Natural killer cell treated with Interleukin-12 subunit alpha and Interleukin-12 subunit beta and Interleukin-15 and Interleukin-18, amount 100 ng/mL, for 72 hours (primary cell): ENCODE results near the gene CFP. TPM values are rescaled to one million over a fixed set of nuclear protein-coding genes. Genes with fewer than 3 reads are reported as not detected.

Source experiments
- ATAC-seq, 2 donors: fragments of 150-1000 bp; cut with Tn5 transposase in 1 of 2; sonication (Bioruptor Pico), chemical (Tn5 transposase) in 1 of 2; 2 replicates each; pipeline ENCODE4 v1.10.0; 2021
- DNase-seq: peaks from one replicate; pipeline ENCODE4 v3.0.0; 2022; ENCODE audit warnings: low spot score
- H3K27ac Mint-ChIP-seq, 2 donors: 1 replicate in 1 of 2; 2 replicates in 1 of 2; pipeline ENCODE4 v1.8.0; 2022; ENCODE audit warnings: mixed read lengths in 2 of 2, mild to moderate bottlenecking in 1 of 2, moderate library complexity in 1 of 2
- H3K27me3 Mint-ChIP-seq, 2 donors: 1 replicate in 1 of 2; 2 replicates in 1 of 2; pipeline ENCODE4 v1.8.0; 2022; ENCODE audit warnings: mixed read lengths in 2 of 2
- H3K36me3 Mint-ChIP-seq: one replicate; pipeline ENCODE4 v1.8.0; 2022; ENCODE audit warnings: mixed read lengths
- H3K4me1 Mint-ChIP-seq, 2 donors: 1 replicate in 1 of 2; 2 replicates in 1 of 2; pipeline ENCODE4 v1.8.0; 2022; ENCODE audit warnings: low read depth in 2 of 2, mixed read lengths in 2 of 2, mild to moderate bottlenecking in 1 of 2
- H3K4me3 Mint-ChIP-seq: one replicate; pipeline ENCODE4 v1.8.0; 2022; ENCODE audit warnings: mixed read lengths
- H3K9me3 Mint-ChIP-seq: 2 replicates; pipeline ENCODE4 v1.8.0; 2022; ENCODE audit warnings: mixed read lengths
- total RNA-seq, 2 donors: library from RNA; stranded (reverse); gene quantifications; one replicate each; pipeline ENCODE4 v1.2.3, GENCODE V29; 2022

CFP gene
- total RNA-seq, 2 donors from 2014 or later, result 0.71 to 2.3 TPM

GRCh38 chrX:47628982-47629381, 748 bp downstream of the CFP start:
- Mint-ChIP-seq H3K4me3 (no peak overlapping the region), H3K9me3 (no peaks in the 10 kb centered on the region), H3K4me1 (peaks cover 5 to 11% of the 10 kb centered on the region in 2 donors), H3K36me3 (no peaks in the 10 kb centered on the region), H3K27me3 (peaks cover 8 to 36% of the 10 kb centered on the region in 2 donors), H3K27ac (no peak overlapping the region)
- no peak for DNase-seq
- ATAC-seq, result no peak

GRCh38 chrX:47625365-47625764, 4.4 kb downstream of the CFP start:
- DNase-seq, result no peak
- no peak overlapping the region for H3K27ac Mint-ChIP-seq
- no peak for ATAC-seq
- no peak overlapping the region for H3K4me3 Mint-ChIP-seq
- H3K9me3 Mint-ChIP-seq, result no peaks in the 10 kb centered on the region
- H3K4me1 Mint-ChIP-seq, result peaks cover 5 to 13% of the 10 kb centered on the region in 2 donors
- H3K36me3 Mint-ChIP-seq, result no peaks in the 10 kb centered on the region
- H3K27me3 Mint-ChIP-seq, result peaks cover 28 to 45% of the 10 kb centered on the region in 2 donors

GRCh38 chrX:47623540-47624027, 6.1 kb downstream of the CFP start:
- H3K4me1 Mint-ChIP-seq, result peaks cover 0 to 11% of the 10 kb centered on the region in 2 donors
- no peak for DNase-seq
- H3K27ac Mint-ChIP-seq, result no peak overlapping the region
- H3K36me3 Mint-ChIP-seq, result no peaks in the 10 kb centered on the region
- H3K27me3 Mint-ChIP-seq, result peaks cover 31 to 36% of the 10 kb centered on the region in 2 donors
- no peaks in the 10 kb centered on the region for H3K9me3 Mint-ChIP-seq
- ATAC-seq, result no peak
- no peak overlapping the region for H3K4me3 Mint-ChIP-seq

GRCh38 chrX:47621851-47622250, 7.9 kb downstream of the CFP start:
- H3K36me3 Mint-ChIP-seq, result no peaks in the 10 kb centered on the region
- no peak overlapping the region for H3K27ac Mint-ChIP-seq
- peaks cover 41 to 47% of the 10 kb centered on the region in 2 donors for H3K27me3 Mint-ChIP-seq
- H3K4me1 Mint-ChIP-seq, result peaks cover 0 to 14% of the 10 kb centered on the region in 2 donors
- ATAC-seq (no peak), DNase-seq (no peak)
- H3K4me3 Mint-ChIP-seq, result no peak overlapping the region
- H3K9me3 Mint-ChIP-seq, result no peaks in the 10 kb centered on the region

- Mint-ChIP-seq H3K4me1 (peaks cover 0 to 14% of the 10 kb centered on the region in 2 donors), H3K9me3 (no peaks in the 10 kb centered on the region), H3K27me3 (peaks cover 41 to 56% of the 10 kb centered on the region in 2 donors), H3K36me3 (no peaks in the 10 kb centered on the region), H3K4me3 (no peak overlapping the region), H3K27ac (no peak overlapping the region)
- peak in 1 of 2 donors; percentile 11 for ATAC-seq
- DNase-seq, result no peak
Measured at GRCh38 chrX:47620303-47620685, 9.4 kb downstream of the CFP start.

- Mint-ChIP-seq H3K36me3 (no peaks in the 10 kb centered on the region), H3K27me3 (peaks cover 37 to 50% of the 10 kb centered on the region in 2 donors), H3K9me3 (no peaks in the 10 kb centered on the region), H3K4me1 (peaks cover 0 to 14% of the 10 kb centered on the region in 2 donors), H3K27ac (peak within 1 kb of the TSS in 1 of 2 donors; percentile 40), H3K4me3 (peak within 1 kb of the TSS; percentile 57)
- DNase-seq (peak; percentile 85), ATAC-seq (peak; percentile 93 to 96)
Measured at GRCh38 chrX:47619486-47620302, 10.0 kb downstream of the CFP start, which contains the start of gene SYN1. SYN1 (minus strand) TSS chrX:47619857; CDS start chrX:47619728, 129 bp downstream.

- ATAC-seq, result no peak
- peaks cover 0 to 12% of the 10 kb centered on the region in 2 donors for H3K4me1 Mint-ChIP-seq
- DNase-seq, result no peak
- peak overlapping the region; percentile 57 for H3K4me3 Mint-ChIP-seq
- H3K27me3 Mint-ChIP-seq, result peaks cover 34 to 48% of the 10 kb centered on the region in 2 donors
- H3K36me3 Mint-ChIP-seq, result no peaks in the 10 kb centered on the region
- peak overlapping the region in 1 of 2 donors; percentile 40 for H3K27ac Mint-ChIP-seq
- H3K9me3 Mint-ChIP-seq, result no peaks in the 10 kb centered on the region
Measured at GRCh38 chrX:47618923-47619485, 10.7 kb downstream of the CFP start.

GRCh38 chrX:47614618-47615017, 15.1 kb downstream of the CFP start:
- Mint-ChIP-seq H3K36me3 (no peaks in the 10 kb centered on the region), H3K4me1 (peaks cover 0 to 5% of the 10 kb centered on the region in 2 donors), H3K27ac (no peak overlapping the region), H3K9me3 (no peaks in the 10 kb centered on the region), H3K27me3 (peaks cover 28 to 29% of the 10 kb centered on the region in 2 donors), H3K4me3 (no peak overlapping the region)
- ATAC-seq (no peak), DNase-seq (no peak)

- Mint-ChIP-seq H3K4me1 (peaks cover 0 to 2% of the 10 kb centered on the region in 2 donors), H3K4me3 (no peak overlapping the region), H3K27me3 (peaks cover 21 to 27% of the 10 kb centered on the region in 2 donors), H3K27ac (no peak overlapping the region), H3K36me3 (no peaks in the 10 kb centered on the region), H3K9me3 (no peaks in the 10 kb centered on the region)
- ATAC-seq (no peak), DNase-seq (no peak)
Measured at GRCh38 chrX:47613082-47613481, 16.6 kb downstream of the CFP start.

GRCh38 chrX:47612418-47612817, 17.3 kb downstream of the CFP start:
- ATAC-seq, result no peak
- Mint-ChIP-seq H3K36me3 (no peaks in the 10 kb centered on the region), H3K27me3 (peaks cover 14 to 23% of the 10 kb centered on the region in 2 donors), H3K4me3 (no peak overlapping the region), H3K9me3 (no peaks in the 10 kb centered on the region), H3K27ac (no peak overlapping the region), H3K4me1 (peaks cover 0 to 2% of the 10 kb centered on the region in 2 donors)
- no peak for DNase-seq

GRCh38 chrX:47611926-47612325, 17.8 kb downstream of the CFP start:
- Mint-ChIP-seq H3K4me3 (no peak overlapping the region), H3K36me3 (no peaks in the 10 kb centered on the region), H3K9me3 (no peaks in the 10 kb centered on the region), H3K27ac (no peak overlapping the region), H3K4me1 (peaks cover 0 to 2% of the 10 kb centered on the region in 2 donors), H3K27me3 (peaks cover 10 to 22% of the 10 kb centered on the region in 2 donors)
- ATAC-seq (no peak), DNase-seq (no peak)

GRCh38 chrX:47611489-47611888, 18.2 kb downstream of the CFP start:
- no peak overlapping the region for H3K4me3 Mint-ChIP-seq
- H3K9me3 Mint-ChIP-seq, result no peaks in the 10 kb centered on the region
- DNase-seq (no peak), ATAC-seq (no peak)
- H3K27me3 Mint-ChIP-seq, result peaks cover 6 to 18% of the 10 kb centered on the region in 2 donors
- peaks cover 0 to 2% of the 10 kb centered on the region in 2 donors for H3K4me1 Mint-ChIP-seq
- no peak overlapping the region for H3K27ac Mint-ChIP-seq
- H3K36me3 Mint-ChIP-seq, result no peaks in the 10 kb centered on the region

GRCh38 chrX:47610511-47610910, 19.2 kb downstream of the CFP start:
- Mint-ChIP-seq H3K4me3 (no peak overlapping the region), H3K4me1 (peaks cover 0 to 4% of the 10 kb centered on the region in 2 donors), H3K9me3 (no peaks in the 10 kb centered on the region), H3K27ac (no peak overlapping the region), H3K27me3 (peaks cover 0 to 16% of the 10 kb centered on the region in 2 donors), H3K36me3 (no peaks in the 10 kb centered on the region)
- ATAC-seq (no peak), DNase-seq (no peak)
